SK-N-SH (cell line): Measurements from ENCODE around the gene UBXN6. TPM values are rescaled to one million over a fixed set of nuclear protein-coding genes. Genes with fewer than 3 reads are reported as not detected.

Source experiments
- CTCF ChIA-PET: fragments of 300-600, 350-600 bp; formaldehyde crosslinking; extraction: SDS; loops from one replicate; lab custom pipeline; 2021; lab: Yijun Ruan, JAX
- POLR2A ChIA-PET: fragments of 350-600 bp; sonication (Branson Sonifier 250); formaldehyde crosslinking; extraction: SDS; loops from one replicate; lab custom pipeline; 2020; ENCODE audit warnings: antibody characterized with exemption, inconsistent platforms; lab: Yijun Ruan, JAX
- DNase-seq: peaks from one replicate; pipeline ENCODE4 v3.0.0; 2012
- H2AFZ ChIP-seq: fragments of 200-600 bp; sonication (generic); 2 replicates; pipeline ENCODE4 v1.8.1; 2016; ENCODE audit warnings: antibody characterized with exemption, mild to moderate bottlenecking, low read depth
- H3F3A ChIP-seq: fragments of 200-600 bp; sonication (generic); replicated peaks from 2 replicates; pipeline ENCODE3; 2016; ENCODE audit warnings: antibody characterized with exemption, mild to moderate bottlenecking; ENCODE audit not compliant: insufficient read depth
- H3K27ac ChIP-seq, 2 experiments: fragments of 200-500 bp in 1 of 2; fragments of 200-600 bp in 1 of 2; sonication (Bioruptor generic) in 1 of 2; sonication (generic), shearing (Covaris generic) in 1 of 2; 2 replicates each; pipeline versions ENCODE4 v1.5.1 to v1.6.1; 2014 to 2016; ENCODE audit warnings: low read depth in 2 of 2, inconsistent platforms in 1 of 2, low read length in 1 of 2, mild to moderate bottlenecking in 1 of 2, mixed read lengths in 1 of 2
- H3K27me3 ChIP-seq: fragments of 200-600 bp; sonication (generic), shearing (Covaris generic); 2 replicates; pipeline ENCODE4 v1.6.1; 2016; ENCODE audit warnings: mixed run types; ENCODE audit not compliant: insufficient read depth
- H3K36me3 ChIP-seq, 2 experiments: fragments of 200-500 bp in 1 of 2; fragments of 200-600 bp in 1 of 2; sonication (Bioruptor generic) in 1 of 2; sonication (generic) in 1 of 2; replicated peaks in 1 of 2; 2 replicates each; pipeline versions ENCODE3 to v1.5.1; 2014 to 2016; ENCODE audit warnings: low read length in 1 of 2, mild to moderate bottlenecking in 1 of 2; ENCODE audit not compliant: insufficient read depth in 2 of 2, control insufficient read depth in 1 of 2
- H3K4me1 ChIP-seq, 2 experiments: fragments of 200-500 bp in 1 of 2; fragments of 200-600 bp in 1 of 2; sonication (Bioruptor generic) in 1 of 2; sonication (generic), shearing (Covaris generic) in 1 of 2; 2 replicates each; pipeline versions ENCODE4 v1.5.1 to v1.6.1; 2014 to 2016; ENCODE audit warnings: low read depth in 1 of 2, low read length in 1 of 2, mixed run types in 1 of 2; ENCODE audit not compliant: insufficient read depth in 2 of 2, control insufficient read depth in 1 of 2
- H3K4me2 ChIP-seq: fragments of 200-600 bp; sonication (generic), shearing (Covaris generic); 2 replicates; pipeline ENCODE4 v1.6.1; 2017; ENCODE audit warnings: mixed run types
- H3K4me3 ChIP-seq, 2 experiments: fragments of 200-500 bp in 1 of 2; fragments of 200-600 bp in 1 of 2; sonication (Bioruptor generic) in 1 of 2; sonication (generic), shearing (Covaris generic) in 1 of 2; 2 replicates each; pipeline versions ENCODE4 v1.5.1 to v1.8.1; 2014 to 2016; ENCODE audit warnings: low read depth in 2 of 2, inconsistent platforms in 1 of 2, low read length in 1 of 2, mild to moderate bottlenecking in 1 of 2, mixed read lengths in 1 of 2, moderate library complexity in 1 of 2
- H3K79me2 ChIP-seq: fragments of 200-600 bp; sonication (generic); 2 replicates; pipeline ENCODE4 v1.8.1; 2017; ENCODE audit warnings: mild to moderate bottlenecking; ENCODE audit not compliant: insufficient read depth
- H3K9ac ChIP-seq: fragments of 200-600 bp; sonication (generic); 2 replicates; pipeline ENCODE4 v1.6.1; 2017; ENCODE audit warnings: mixed run types
- H3K9me2 ChIP-seq: fragments of 200-600 bp; sonication (generic); 2 replicates; pipeline ENCODE4 v1.6.1; 2017; ENCODE audit warnings: mixed run types
- H3K9me3 ChIP-seq: fragments of 200-600 bp; sonication (generic); 2 replicates; pipeline ENCODE4 v1.6.1; 2017; ENCODE audit warnings: mixed run types, mild to moderate bottlenecking, moderate library complexity
- H4K20me1 ChIP-seq: fragments of 200-600 bp; sonication (generic); 2 replicates; pipeline ENCODE4 v1.6.1; 2017; ENCODE audit warnings: mild to moderate bottlenecking, mixed run types; ENCODE audit not compliant: insufficient read depth
- ELF1 ChIP-seq: IDR thresholded peaks from 2 replicates; pipeline ENCODE4 v1.4.0; 2012
- EP300 ChIP-seq, 2 experiments: IDR thresholded peaks; 2 replicates each; pipeline versions ENCODE4 v1.4.0 to v1.6.1; 2012; ENCODE audit warnings: borderline replicate concordance in 1 of 2, low read depth in 1 of 2, low read length in 1 of 2
- FOXJ3 ChIP-seq: sonication (generic); formaldehyde crosslinking; IDR thresholded peaks from 2 replicates; pipeline ENCODE4 v1.5.1; 2020; ENCODE audit warnings: mild to moderate bottlenecking, missing genetic modification reagents
- GABPA ChIP-seq: IDR thresholded peaks from 2 replicates; pipeline ENCODE4 v1.4.0; 2012; ENCODE audit warnings: low read depth, mild to moderate bottlenecking
- GATA2 ChIP-seq: sonication (generic); formaldehyde crosslinking; IDR thresholded peaks from 2 replicates; pipeline ENCODE4 v1.5.0; 2020; ENCODE audit warnings: mild to moderate bottlenecking, missing genetic modification reagents
- MAX ChIP-seq: IDR thresholded peaks from 2 replicates; pipeline ENCODE4 v1.4.0; 2012; ENCODE audit warnings: low read depth
- MEF2A ChIP-seq: IDR thresholded peaks from 2 replicates; pipeline ENCODE4 v1.4.0; 2012; ENCODE audit warnings: low read depth, borderline replicate concordance
- MXI1 ChIP-seq: IDR thresholded peaks from 2 replicates; pipeline ENCODE4 v1.6.1; 2012; ENCODE audit warnings: mild to moderate bottlenecking, low read depth, low read length, improper control_type of control experiment
- PBX3 ChIP-seq: IDR thresholded peaks from 2 replicates; pipeline ENCODE4; 2012
- POLR2AphosphoS5 ChIP-seq: IDR thresholded peaks from 2 replicates; pipeline ENCODE4 v1.6.1; 2012; ENCODE audit warnings: low read depth, low read length
- RCOR1 ChIP-seq: fragments of 150-350 bp; IDR thresholded peaks from 2 replicates; pipeline ENCODE4 v1.6.1; 2017; ENCODE audit warnings: antibody characterized with exemption, low read length
- REST ChIP-seq: IDR thresholded peaks from 2 replicates; pipeline ENCODE4 v1.6.1; 2012; ENCODE audit warnings: mild to moderate bottlenecking, low read depth, low read length, moderate library complexity
- SIN3A ChIP-seq: IDR thresholded peaks from 2 replicates; pipeline ENCODE4 v1.6.1; 2012; ENCODE audit warnings: low read depth, mild to moderate bottlenecking, low read length, moderate library complexity, borderline replicate concordance
- TAF1 ChIP-seq: IDR thresholded peaks from 2 replicates; pipeline ENCODE4 v1.6.1; 2012; ENCODE audit warnings: low read depth, mild to moderate bottlenecking, low read length, moderate library complexity, borderline replicate concordance
- TEAD4 ChIP-seq: IDR thresholded peaks from 2 replicates; pipeline ENCODE4 v1.4.0; 2012; ENCODE audit warnings: mild to moderate bottlenecking, borderline replicate concordance; ENCODE audit not compliant: insufficient read depth
- USF1 ChIP-seq: IDR thresholded peaks from 2 replicates; pipeline ENCODE4 v1.4.0; 2012; ENCODE audit warnings: low read depth, borderline replicate concordance
- ZBTB33 ChIP-seq: IDR thresholded peaks from 2 replicates; pipeline ENCODE4 v1.4.0; 2012; ENCODE audit warnings: low read depth, borderline replicate concordance
- WGBS: methylation state at CpG from one replicate; pipeline ENCODE4 v1.1.6; 2017; ENCODE audit warnings: low lambda C conversion rate; 5-methylcytosine and 5-hydroxymethylcytosine counted together
- polyA plus RNA-seq, 3 experiments: library from polyadenylated mRNA; depleted of rRNA; stranded (reverse); fragments of >200 nt; gene quantifications; 2 replicates each; pipeline ENCODE4 v1.2.3, GENCODE V29; 2012

The UBXN6 gene
- 100 and 110 TPM in 2 replicates for polyA plus RNA-seq (2012; rRNA removed)
- polyA plus RNA-seq (2012; cell fraction: cytosol; rRNA removed): 47.9 and 78.2 TPM in 2 replicates
- polyA plus RNA-seq (2012; cell fraction: nucleus; rRNA removed): 138 and 186 TPM in 2 replicates

GRCh38 chr19:4457654-4458395 is at the start of gene UBXN6:
UBXN6 (minus strand) TSS chr19:4457794; CDS start chr19:4457697, 97 bp downstream.
- Histone ChIP-seq H3K9me2 (no peaks in the 10 kb centered on the region), H3K27ac (peak within 1 kb of the TSS; percentile 83 to 89), H3K9ac (peak within 1 kb of the TSS; percentile 88), H3K4me2 (peak within 1 kb of the TSS; percentile 100), H3F3A (peaks cover 3% of the 10 kb centered on the region), H3K36me3 (peaks cover 8 to 13% of the 10 kb centered on the region in 2 experiments), H3K4me3 (peak within 1 kb of the TSS; percentile 58 to 87), H3K4me1 (peaks cover 6 to 13% of the 10 kb centered on the region in 2 experiments; a peak in 2 of 4 replicates), H3K9me3 (no peaks in the 10 kb centered on the region), H3K79me2 (peaks cover 32% of the 10 kb centered on the region), H4K20me1 (peaks cover 20% of the 10 kb centered on the region; the same call in 1 of the 2 replicates), H2AFZ (peak within 1 kb of the TSS; percentile 92), H3K27me3 (no peaks in the 10 kb centered on the region)
- WGBS: 10% methylated on average over 50 of the region's 52 CpGs
- no peak for TF ChIP-seq GATA2 (CRISPR knock-in tag)
- peak; percentile 95 for TF ChIP-seq MAX
- TF ChIP-seq MEF2A: no peak
- peak; percentile 21; the same call in 1 of the 2 replicates for TF ChIP-seq ZBTB33
- TF ChIP-seq RCOR1: no peak
- peak; percentile 69 for TF ChIP-seq TAF1
- peak; percentile 83 for TF ChIP-seq MXI1
- TF ChIP-seq GABPA: peak; percentile 86
- TF ChIP-seq REST: peak; percentile 45
- TF ChIP-seq EP300 (IDR thresholded peaks at IDR 0.05; ENCODE audit: borderline replicate concordance in 1 of 2, low read depth in 1 of 2, low read length in 1 of 2): peak in 1 of 2 experiments; percentile 29; a peak in 1 of 4 replicates
- peak; percentile 44 for TF ChIP-seq POLR2AphosphoS5
- TF ChIP-seq SIN3A: peak; percentile 85
- peak; percentile 96 for TF ChIP-seq USF1
- no peak for TF ChIP-seq TEAD4
- 0 out of 2 replicates have a peak, but pooled peaks have one; percentile 6 for TF ChIP-seq PBX3
- TF ChIP-seq FOXJ3: peak; percentile 48; the same call in 1 of the 2 replicates
- TF ChIP-seq ELF1: peak; percentile 94
- peak; percentile 92 for DNase-seq
- POLR2A ChIA-PET: interaction anchor here (1.4 kb wide), 1 partner anchor 17 kb away, joined by 7 read pairs; no protein-coding TSS in a partner anchor
- CTCF ChIA-PET: interaction anchor here (0.6 to 1.1 kb wide), 2 partner anchors 56 to 99 kb away, joined by 3 read pairs; partner anchors contain the start of gene CHAF1A
